Keratinocyte (primary cell): ENCODE data around the gene DHX57. TPM values are rescaled to one million over a fixed set of nuclear protein-coding genes. Genes with fewer than 3 reads are reported as not detected.

Source experiments
- DNase-seq: peaks from one replicate; pipeline ENCODE4 v3.0.0-alpha.2; 2011; ENCODE audit warnings: low read depth, missing footprints, low spot score
- FAIRE-seq: peaks from 2 replicates; lab custom pipeline; 2011; peaks lifted over from hg19 to GRCh38; lab: Jason Lieb, UNC
- H2AFZ ChIP-seq: 2 replicates; pipeline ENCODE4 v1.6.0; 2012; ENCODE audit warnings: low read length, control low read depth, inconsistent platforms; ENCODE audit not compliant: control insufficient read depth
- H3K27ac ChIP-seq: 2 replicates; pipeline ENCODE4 v1.5.1; 2011; ENCODE audit warnings: low read length; ENCODE audit not compliant: control insufficient read depth, insufficient read depth
- H3K27me3 ChIP-seq: 3 replicates; pipeline ENCODE4 v1.6.0; 2011; ENCODE audit warnings: low read length; ENCODE audit not compliant: control insufficient read depth, insufficient read depth; ENCODE audit errors: extremely low read depth
- H3K36me3 ChIP-seq, 2 experiments: 2 replicates in 1 of 2; 3 replicates in 1 of 2; pipeline ENCODE4 v1.5.1; 2011; ENCODE audit warnings: low read length in 2 of 2, mild to moderate bottlenecking in 1 of 2; ENCODE audit not compliant: control insufficient read depth in 2 of 2, insufficient read depth in 2 of 2; ENCODE audit errors: extremely low read depth in 1 of 2
- H3K4me1 ChIP-seq: 3 replicates; pipeline ENCODE4 v1.5.1; 2011; ENCODE audit warnings: low read length; ENCODE audit not compliant: control insufficient read depth, insufficient read depth; ENCODE audit errors: extremely low read depth
- H3K4me2 ChIP-seq: 3 replicates; pipeline ENCODE4 v1.6.0; 2011; ENCODE audit warnings: low read depth, low read length; ENCODE audit not compliant: control insufficient read depth, insufficient read depth; ENCODE audit errors: extremely low read depth
- H3K4me3 ChIP-seq, 3 experiments: fragments of 200-600 bp in 1 of 3; sonication (generic) in 1 of 3; 2 replicates in 2 of 3; 3 replicates in 1 of 3; pipeline ENCODE4 v1.5.1; 2011 to 2016; ENCODE audit warnings: low read length in 3 of 3, mild to moderate bottlenecking in 3 of 3, control low read depth in 2 of 3, inconsistent platforms in 1 of 3, low read depth in 1 of 3, mixed read lengths in 1 of 3, mixed run types in 1 of 3, moderate library complexity in 1 of 3; ENCODE audit not compliant: control insufficient read depth in 2 of 3, insufficient read depth in 2 of 3; ENCODE audit errors: extremely low read depth in 1 of 3
- H3K79me2 ChIP-seq: 2 replicates; pipeline ENCODE4 v1.6.0; 2012; ENCODE audit warnings: low read length; ENCODE audit not compliant: control insufficient read depth, insufficient read depth
- H3K9ac ChIP-seq: 3 replicates; pipeline ENCODE4 v1.6.0; 2011; ENCODE audit warnings: low read length; ENCODE audit not compliant: control insufficient read depth, insufficient read depth; ENCODE audit errors: extremely low read depth
- H3K9me1 ChIP-seq: 3 replicates; pipeline ENCODE4 v1.6.0; 2011; ENCODE audit warnings: low read length; ENCODE audit not compliant: control insufficient read depth, insufficient read depth; ENCODE audit errors: extremely low read depth
- H3K9me3 ChIP-seq: 2 replicates; pipeline ENCODE4 v1.5.1; 2012; ENCODE audit warnings: low read depth, low read length; ENCODE audit not compliant: control insufficient read depth
- H4K20me1 ChIP-seq: 3 replicates; pipeline ENCODE4 v1.6.0; 2011; ENCODE audit warnings: low read length; ENCODE audit not compliant: control insufficient read depth, insufficient read depth; ENCODE audit errors: extremely low read depth
- CTCF ChIP-seq, 3 experiments: IDR thresholded peaks in 1 of 3; conservative IDR thresholded peaks in 1 of 3; optimal IDR thresholded peaks in 1 of 3; 2 replicates in 2 of 3; 3 replicates in 1 of 3; pipeline versions ENCODE3 to v1.5.1; 2011; ENCODE audit warnings: low read length in 3 of 3, mild to moderate bottlenecking in 3 of 3, moderate library complexity in 2 of 3, control low read depth in 1 of 3, inconsistent platforms in 1 of 3; ENCODE audit not compliant: insufficient read depth in 2 of 3; ENCODE audit errors: extremely low read depth in 1 of 3
- EZH2 ChIP-seq: IDR thresholded peaks from one replicate; pipeline ENCODE4 v1.6.1; 2012; ENCODE audit warnings: inconsistent platforms, mild to moderate bottlenecking, low read length, moderate library complexity
- dilution Hi-C: fragments of 300-500 bp; cut with MboI; formaldehyde crosslinking; loops from one replicate; pipeline ENCODE4 v1.7.0; 2020; ENCODE audit warnings: low sequenced_read_pairs; ENCODE audit not compliant: extremely low pct_ligation_motif_present
- polyA plus RNA-seq, 5 experiments: library from polyadenylated mRNA; depleted of rRNA in 3 of 5; stranded (reverse) in 3 of 5; stranded (forward) in 1 of 5; unstranded in 1 of 5; fragments of >200 nt; gene quantifications; 1 replicate in 1 of 5; 2 replicates in 3 of 5; 3 replicates in 1 of 5; pipeline versions ENCODE4 v1.2.1 to v1.2.3, GENCODE V29; 2011 to 2012; ENCODE audit warnings: missing spikeins in 2 of 5, low read depth in 1 of 5, low replicate concordance in 1 of 5

DHX57 gene
- polyA plus RNA-seq, 1 donor (not counting 4 experiments of a cell fraction or from before 2014, with no cell fraction given) = 19.0 TPM

DNA sequence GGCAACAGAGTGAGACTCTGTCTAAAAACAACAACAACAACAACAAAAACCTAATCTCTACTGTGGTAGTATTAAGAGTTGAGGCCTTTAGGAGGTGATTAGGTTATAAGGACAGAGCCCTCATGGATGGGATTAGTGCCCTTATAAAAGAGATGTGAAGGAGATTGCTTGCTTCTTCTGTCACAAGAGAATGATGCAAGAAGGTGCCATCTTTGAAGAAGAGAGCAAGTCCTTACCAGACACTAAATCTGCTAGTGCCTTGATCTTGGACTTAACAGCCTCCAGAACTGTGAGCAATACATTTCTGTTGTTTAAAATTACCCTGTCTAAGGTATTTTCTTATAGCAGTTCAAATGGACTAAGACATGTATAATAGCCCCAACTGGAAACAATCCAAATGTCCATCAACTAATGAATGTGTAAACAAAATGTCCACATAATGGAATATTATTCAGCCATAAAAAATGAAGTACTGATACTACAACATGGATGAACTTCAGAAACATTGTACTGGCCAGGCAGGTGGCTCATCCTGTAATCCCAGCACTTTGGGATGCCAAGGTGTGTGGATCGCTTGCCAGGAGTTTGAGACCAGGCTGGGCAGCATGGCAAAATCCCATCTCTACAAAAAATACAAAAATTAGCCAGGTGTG lies 12.3 kb upstream of the DHX57 start:
- Histone ChIP-seq H3K4me3 (no peak overlapping the region), H2AFZ (no peak overlapping the region), H3K27me3 (no peaks in the 10 kb centered on the region), H3K27ac (no peak overlapping the region), H3K9me3 (no peaks in the 10 kb centered on the region), H3K9me1 (no peaks in the 10 kb centered on the region), H4K20me1 (no peaks in the 10 kb centered on the region), H3K4me1 (no peaks in the 10 kb centered on the region), H3K9ac (no peak overlapping the region), H3K79me2 (no peaks in the 10 kb centered on the region), H3K4me2 (no peak overlapping the region), H3K36me3 (no peaks in the 10 kb centered on the region)
- dilution Hi-C loops = no loop called here
- DNase-seq (no peak), FAIRE-seq (no peak)
- no peak for TF ChIP-seq CTCF (optimal IDR thresholded peaks at IDR 0.05 in 1 of 3, IDR thresholded peaks at IDR 0.05 in 1 of 3, conservative IDR thresholded peaks at IDR 0.05 in 1 of 3; ENCODE audit: extremely low read depth in 1 of 3, insufficient read depth in 2 of 3, low read length in 3 of 3)
- TF ChIP-seq EZH2 = no peak

GRCh38 chr2:38887347-38887746 lies 11.6 kb upstream of the DHX57 start:
- H2AFZ ChIP-seq = no peak overlapping the region
- no peaks in the 10 kb centered on the region for H3K27me3 ChIP-seq
- no peak overlapping the region for H3K4me3 ChIP-seq
- FAIRE-seq (no peak), DNase-seq (no peak)
- no peaks in the 10 kb centered on the region for H3K4me1 ChIP-seq
- no peak overlapping the region for H3K27ac ChIP-seq
- dilution Hi-C loops = no loop called here
- H3K36me3 ChIP-seq = no peaks in the 10 kb centered on the region
- H3K9me3 ChIP-seq = no peaks in the 10 kb centered on the region
- no peaks in the 10 kb centered on the region for H4K20me1 ChIP-seq
- TF ChIP-seq CTCF (optimal IDR thresholded peaks at IDR 0.05 in 1 of 3, IDR thresholded peaks at IDR 0.05 in 1 of 3, conservative IDR thresholded peaks at IDR 0.05 in 1 of 3; ENCODE audit: extremely low read depth in 1 of 3, insufficient read depth in 2 of 3, low read length in 3 of 3) = no peak
- no peak for TF ChIP-seq EZH2
- H3K4me2 ChIP-seq = no peak overlapping the region
- H3K9me1 ChIP-seq = no peaks in the 10 kb centered on the region
- H3K79me2 ChIP-seq = no peaks in the 10 kb centered on the region
- H3K9ac ChIP-seq = no peak overlapping the region
